Measurements from ENCODE around the gene DCP1B. TPM values are rescaled to one million over a fixed set of nuclear protein-coding genes. Genes with fewer than 3 reads are reported as not detected.

DCP1B gene
- total RNA-seq, 2 experiments from 2014 or later, result 14.2 to 15.2 TPM

DNA sequence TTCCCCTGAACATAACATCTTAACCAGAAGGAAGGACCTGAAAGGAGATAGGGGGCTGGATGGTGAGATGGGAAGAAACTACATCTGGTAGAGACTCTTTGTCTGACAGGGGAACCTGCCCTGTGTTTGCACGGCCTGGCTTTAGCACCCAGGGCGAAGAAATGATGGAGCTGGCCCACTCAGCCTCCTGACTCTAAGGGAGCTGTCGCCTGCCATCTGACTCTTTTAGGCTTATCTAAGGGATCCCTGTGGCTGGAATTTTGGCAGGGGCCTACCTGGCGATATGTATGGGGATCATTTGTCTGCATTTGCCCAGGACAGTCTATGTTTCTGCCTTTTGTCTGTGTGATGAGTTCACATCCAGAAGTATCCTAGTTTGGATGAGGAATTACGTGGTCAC lies 70.2 kb downstream of the DCP1B start:
- Mint-ChIP-seq H3K27ac (no peak overlapping the region), H3K4me3 (no peak overlapping the region), H3K4me1 (no peaks in the 10 kb centered on the region), H3K27me3 (no peaks in the 10 kb centered on the region), H3K36me3 (no peaks in the 10 kb centered on the region), H3K9me3 (ENCODE audit: low read depth) (no peaks in the 10 kb centered on the region)
- DNase-seq (no peak), ATAC-seq (no peak)
- CTCF ChIA-PET, result no interaction called here

DNA sequence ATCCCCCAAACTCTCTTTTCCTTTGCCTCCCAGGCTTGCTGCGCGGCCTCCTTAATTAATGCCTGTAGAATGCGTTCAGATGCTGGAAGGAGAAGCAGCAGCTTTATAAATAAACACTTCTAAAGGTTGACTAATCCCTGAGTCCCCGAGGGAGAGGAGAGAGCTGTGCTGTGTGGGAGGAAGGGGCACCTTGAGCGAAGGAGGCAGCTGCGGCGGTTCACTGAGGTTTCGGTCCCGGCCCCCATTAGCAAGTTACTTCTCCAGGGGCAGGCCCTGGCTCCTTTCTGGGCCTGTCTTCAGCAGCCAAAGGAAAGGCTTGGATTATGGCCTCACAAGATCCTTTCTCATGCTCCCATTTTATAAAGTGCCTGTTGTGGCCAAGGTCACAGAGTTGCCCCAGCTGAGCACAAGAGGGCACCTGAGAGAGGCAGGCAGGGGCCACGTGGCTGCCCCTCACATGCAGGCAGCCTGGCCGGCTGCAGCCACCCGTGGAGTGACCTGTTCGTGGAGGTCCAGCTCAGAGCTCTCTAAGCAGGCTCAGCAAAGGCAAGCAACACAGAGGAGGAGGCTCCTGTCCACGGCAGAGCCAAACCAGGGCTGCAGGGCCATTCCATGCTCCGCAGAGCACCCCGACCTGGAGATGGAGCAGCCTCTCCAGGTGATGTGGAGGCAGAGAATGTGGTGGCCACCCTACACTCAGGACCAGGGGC lies 70.8 kb downstream of the DCP1B start:
- no peaks in the 10 kb centered on the region for H3K4me1 Mint-ChIP-seq
- ATAC-seq (no peak), DNase-seq (no peak)
- no peaks in the 10 kb centered on the region for H3K27me3 Mint-ChIP-seq
- no peaks in the 10 kb centered on the region for H3K36me3 Mint-ChIP-seq
- H3K9me3 Mint-ChIP-seq (ENCODE audit: low read depth), result no peaks in the 10 kb centered on the region
- no peak overlapping the region for H3K4me3 Mint-ChIP-seq
- CTCF ChIA-PET, result no interaction called here
- H3K27ac Mint-ChIP-seq, result no peak overlapping the region

DNA sequence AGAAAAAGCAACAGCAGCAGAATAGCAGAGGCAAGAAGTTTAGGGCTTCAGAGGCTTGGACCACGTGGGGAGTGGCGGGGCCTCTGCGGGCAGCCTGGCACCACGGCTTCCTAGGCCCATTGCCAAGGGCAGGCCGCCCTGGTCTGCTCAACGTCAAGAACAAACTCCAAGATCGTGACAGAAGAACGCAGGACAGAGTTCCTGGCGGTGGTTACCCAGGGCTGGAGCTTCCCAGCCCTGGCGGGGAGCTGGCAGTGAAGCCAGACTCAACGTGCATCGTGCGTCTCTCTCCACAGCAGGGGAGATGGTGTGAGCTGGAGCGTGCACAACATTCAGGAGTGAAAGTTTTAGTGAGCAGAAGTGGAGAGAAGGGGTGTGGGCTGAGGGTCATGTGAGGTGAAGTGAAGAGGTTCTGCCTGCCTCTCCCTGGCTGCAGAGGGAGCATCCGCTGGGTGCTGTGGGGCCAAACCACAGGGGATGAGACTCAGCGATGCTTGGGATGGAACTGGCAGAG lies 71.9 kb downstream of the DCP1B start:
- no peak for DNase-seq
- H3K4me3 Mint-ChIP-seq, result no peak overlapping the region
- H3K27ac Mint-ChIP-seq, result no peak overlapping the region
- no peaks in the 10 kb centered on the region for H3K4me1 Mint-ChIP-seq
- ATAC-seq, result no peak
- no peaks in the 10 kb centered on the region for H3K9me3 Mint-ChIP-seq (ENCODE audit: low read depth)
- CTCF ChIA-PET, result no interaction called here
- no peaks in the 10 kb centered on the region for H3K27me3 Mint-ChIP-seq
- H3K36me3 Mint-ChIP-seq, result no peaks in the 10 kb centered on the region

DNA sequence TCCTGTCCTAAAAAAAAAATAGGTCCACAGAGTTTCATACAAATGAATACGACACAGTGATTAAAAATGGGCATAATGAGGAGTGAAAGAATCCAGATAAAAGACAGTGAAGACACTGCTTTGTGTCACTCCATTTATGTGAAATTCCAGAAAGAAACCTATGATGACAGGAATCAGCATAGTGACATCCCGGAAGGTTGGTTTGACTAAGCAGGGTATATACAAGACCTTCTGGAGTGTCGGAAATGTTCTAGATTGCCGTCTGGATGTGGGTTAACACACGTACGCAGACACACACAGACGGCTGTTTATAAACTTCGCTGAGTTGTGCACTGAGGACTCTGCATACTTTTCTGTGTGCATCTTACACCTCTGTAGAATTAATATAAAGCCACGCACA lies 72.6 kb downstream of the DCP1B start:
- H3K27ac Mint-ChIP-seq, result no peak overlapping the region
- H3K4me1 Mint-ChIP-seq, result no peaks in the 10 kb centered on the region
- H3K27me3 Mint-ChIP-seq, result no peaks in the 10 kb centered on the region
- CTCF ChIA-PET, result interaction anchor here (0.9 to 3.0 kb wide), 2 partner anchors 8 to 135 kb away, joined by 3 to 16 read pairs; no protein-coding TSS in a partner anchor
- no peak for ATAC-seq
- no peak for DNase-seq
- H3K4me3 Mint-ChIP-seq, result no peak overlapping the region
- no peaks in the 10 kb centered on the region for H3K36me3 Mint-ChIP-seq
- H3K9me3 Mint-ChIP-seq (ENCODE audit: low read depth), result no peaks in the 10 kb centered on the region

DNA sequence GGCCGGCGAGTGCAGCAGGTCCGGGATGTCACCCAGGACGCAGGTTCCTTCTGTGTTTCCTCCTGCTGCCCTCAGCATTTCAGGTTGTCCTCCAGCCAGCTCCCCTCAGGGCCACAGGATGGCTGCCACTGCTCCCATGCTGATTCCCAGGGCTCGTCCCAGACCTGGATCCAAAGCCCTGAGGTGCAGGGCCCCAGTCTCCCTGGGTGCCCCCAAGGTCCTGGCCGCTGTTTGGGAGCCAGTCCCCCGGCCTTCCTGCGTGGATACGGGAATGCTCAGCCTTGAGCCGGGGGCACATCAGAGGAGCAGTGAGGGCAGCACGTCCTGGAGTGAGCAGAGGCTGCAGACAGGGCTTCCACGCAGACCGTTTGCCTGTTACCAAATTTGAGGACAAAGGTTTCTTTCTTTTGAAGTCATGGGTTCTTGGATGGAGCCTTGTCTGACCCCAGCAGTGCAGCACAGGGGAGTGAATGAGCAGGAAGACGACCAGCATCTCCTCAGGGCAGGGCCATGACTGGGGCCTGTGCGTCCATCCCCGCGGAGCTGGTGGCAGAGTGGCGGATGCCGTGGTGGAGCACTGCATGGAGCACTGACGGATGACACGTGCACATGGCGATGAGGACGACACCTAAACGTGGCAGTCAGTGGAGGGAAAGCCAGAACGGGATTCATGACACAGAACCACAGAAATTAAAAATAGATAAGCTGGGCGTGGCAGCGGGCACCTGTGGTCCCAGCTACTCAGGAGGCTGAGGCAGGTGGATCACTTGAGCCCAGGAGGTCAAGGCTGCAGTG lies 73.3 kb downstream of the DCP1B start:
- CTCF ChIA-PET, result interaction anchor here (0.9 to 3.0 kb wide), 2 partner anchors 9 to 135 kb away, joined by 3 to 16 read pairs; no protein-coding TSS in a partner anchor
- Mint-ChIP-seq H3K27me3 (no peaks in the 10 kb centered on the region), H3K27ac (no peak overlapping the region), H3K4me1 (no peaks in the 10 kb centered on the region), H3K36me3 (no peaks in the 10 kb centered on the region), H3K4me3 (no peak overlapping the region), H3K9me3 (ENCODE audit: low read depth) (no peaks in the 10 kb centered on the region)
- no peak for ATAC-seq
- DNase-seq, result no peak

DNA sequence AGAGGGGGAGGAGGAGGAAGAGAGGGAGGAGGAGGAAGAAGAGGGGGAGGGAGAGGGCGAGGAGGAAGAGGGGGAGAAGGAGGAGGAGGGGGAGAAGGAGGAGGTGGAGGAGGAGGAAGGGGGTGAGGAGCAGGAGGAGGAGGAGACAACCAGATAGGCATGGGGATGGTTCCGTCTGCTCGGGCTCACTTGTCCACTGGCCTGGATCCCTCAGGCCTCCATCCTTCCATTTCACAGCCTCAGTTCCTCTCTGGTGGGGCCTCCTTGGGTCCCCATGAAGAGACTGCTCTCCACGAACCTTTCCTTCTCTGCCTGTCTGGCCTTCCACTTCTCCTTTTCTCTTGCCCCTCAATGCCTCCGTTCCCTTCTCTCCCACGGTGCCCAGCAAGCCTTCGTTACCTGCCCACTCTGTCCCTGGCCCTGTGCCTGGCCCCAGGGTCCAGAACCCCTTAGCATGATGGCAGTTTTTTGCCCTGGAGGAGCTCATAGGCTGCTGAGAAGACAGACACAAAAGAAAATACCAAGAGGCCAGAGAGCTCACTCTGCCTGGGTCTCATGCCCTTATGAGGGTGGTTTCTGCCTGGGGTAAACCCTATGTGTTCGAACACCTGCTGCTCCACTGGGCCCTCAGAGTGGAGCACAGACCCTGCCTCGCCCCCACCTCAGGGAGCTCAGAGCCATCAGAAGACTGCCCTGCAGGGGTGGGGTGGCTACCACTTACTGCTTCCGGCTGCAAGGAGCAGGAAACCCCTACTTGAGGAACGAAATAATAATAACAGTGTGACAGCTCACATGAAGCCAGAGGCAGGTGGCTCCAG lies 74.1 kb downstream of the DCP1B start:
- Mint-ChIP-seq H3K27ac (no peak overlapping the region), H3K9me3 (ENCODE audit: low read depth) (no peaks in the 10 kb centered on the region), H3K4me1 (no peaks in the 10 kb centered on the region), H3K36me3 (no peaks in the 10 kb centered on the region), H3K27me3 (no peaks in the 10 kb centered on the region), H3K4me3 (no peak overlapping the region)
- no peak for ATAC-seq
- no peak for DNase-seq
- CTCF ChIA-PET, result interaction anchor here (3.0 kb wide), 1 partner anchor 10 kb away, joined by 16 read pairs; no protein-coding TSS in a partner anchor

DNA sequence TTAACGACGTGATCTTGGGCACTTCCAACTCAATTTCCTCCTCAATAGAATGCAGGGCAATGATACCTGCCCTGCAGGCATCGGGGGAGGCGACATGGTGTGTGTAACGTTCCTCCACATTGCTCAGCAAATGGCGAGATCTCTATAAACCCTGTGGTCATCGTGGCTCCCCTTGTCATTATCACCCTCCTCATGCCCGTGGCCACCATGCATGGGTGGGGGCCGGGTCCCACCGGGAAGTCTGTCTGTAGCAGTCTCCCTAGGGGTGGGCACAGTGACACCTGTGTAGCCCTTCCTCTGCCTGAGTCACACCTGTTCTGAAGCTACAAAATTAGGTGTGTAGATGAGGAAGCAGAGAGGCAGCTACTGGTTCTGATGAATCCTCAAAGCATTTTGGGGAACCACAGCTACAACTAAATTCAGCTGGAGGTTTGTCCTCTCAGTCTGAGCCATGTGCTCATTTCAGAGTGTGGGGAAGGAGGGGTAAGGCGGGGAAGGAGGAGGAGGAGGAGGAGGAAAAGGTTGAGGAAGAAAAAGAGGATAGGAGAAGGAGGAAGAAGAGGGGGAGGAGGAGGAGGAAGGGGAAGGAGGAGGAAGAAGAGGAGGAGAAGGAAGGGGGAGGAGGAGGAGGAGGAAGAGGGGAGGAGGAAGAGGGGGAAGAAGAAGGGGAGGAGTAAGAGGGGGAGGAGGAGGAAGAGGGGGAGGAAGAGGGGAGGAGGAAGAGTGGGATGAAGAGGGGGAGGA lies 74.8 kb downstream of the DCP1B start:
- Mint-ChIP-seq H3K9me3 (ENCODE audit: low read depth) (no peaks in the 10 kb centered on the region), H3K27me3 (no peaks in the 10 kb centered on the region), H3K4me1 (peaks cover 6% of the 10 kb centered on the region), H3K27ac (no peak overlapping the region), H3K4me3 (no peak overlapping the region), H3K36me3 (no peaks in the 10 kb centered on the region)
- CTCF ChIA-PET, result interaction anchor here (3.0 kb wide), 1 partner anchor 11 kb away, joined by 16 read pairs; no protein-coding TSS in a partner anchor
- DNase-seq, result no peak
- no peak for ATAC-seq

DNA sequence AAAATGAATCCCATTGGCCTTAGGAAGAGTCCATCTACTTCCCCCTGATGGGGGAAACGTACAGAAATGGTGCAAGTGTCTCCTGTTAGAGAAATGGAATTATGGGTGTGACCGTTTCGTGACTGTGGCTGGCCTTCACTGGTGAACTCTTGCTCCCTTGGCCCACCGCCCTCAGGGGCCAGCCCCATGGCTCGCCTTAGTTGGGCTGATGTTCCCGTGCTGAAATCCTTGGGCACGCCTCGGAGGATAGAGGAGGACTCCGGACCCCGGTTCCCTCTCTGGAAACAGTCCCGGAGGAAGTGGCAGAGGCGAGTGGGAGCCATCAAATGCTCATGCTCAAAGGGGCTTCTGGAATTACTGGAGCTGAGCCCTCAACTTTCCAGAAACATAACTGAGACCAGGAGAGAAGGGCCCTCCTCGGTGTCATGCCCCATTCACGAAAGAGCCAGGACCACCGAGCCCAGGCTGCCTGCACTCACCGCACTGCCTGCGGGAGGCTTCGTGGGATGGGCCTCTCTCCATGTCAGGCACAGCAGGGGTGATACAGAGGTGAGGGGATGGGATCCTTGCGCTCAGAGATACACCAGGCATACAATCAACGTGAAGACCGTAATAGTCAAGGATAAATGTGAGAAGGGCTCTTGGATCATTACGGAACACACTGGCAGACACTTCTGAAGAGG lies 75.7 kb downstream of the DCP1B start:
- Mint-ChIP-seq H3K4me3 (no peak overlapping the region), H3K27me3 (no peaks in the 10 kb centered on the region), H3K4me1 (peaks cover 6% of the 10 kb centered on the region), H3K36me3 (no peaks in the 10 kb centered on the region), H3K27ac (no peak overlapping the region), H3K9me3 (ENCODE audit: low read depth) (no peaks in the 10 kb centered on the region)
- DNase-seq (peak; percentile 36), ATAC-seq (no peak)
- CTCF ChIA-PET, result interaction anchor here (3.0 kb wide), 1 partner anchor 11 kb away, joined by 16 read pairs; no protein-coding TSS in a partner anchor

DNA sequence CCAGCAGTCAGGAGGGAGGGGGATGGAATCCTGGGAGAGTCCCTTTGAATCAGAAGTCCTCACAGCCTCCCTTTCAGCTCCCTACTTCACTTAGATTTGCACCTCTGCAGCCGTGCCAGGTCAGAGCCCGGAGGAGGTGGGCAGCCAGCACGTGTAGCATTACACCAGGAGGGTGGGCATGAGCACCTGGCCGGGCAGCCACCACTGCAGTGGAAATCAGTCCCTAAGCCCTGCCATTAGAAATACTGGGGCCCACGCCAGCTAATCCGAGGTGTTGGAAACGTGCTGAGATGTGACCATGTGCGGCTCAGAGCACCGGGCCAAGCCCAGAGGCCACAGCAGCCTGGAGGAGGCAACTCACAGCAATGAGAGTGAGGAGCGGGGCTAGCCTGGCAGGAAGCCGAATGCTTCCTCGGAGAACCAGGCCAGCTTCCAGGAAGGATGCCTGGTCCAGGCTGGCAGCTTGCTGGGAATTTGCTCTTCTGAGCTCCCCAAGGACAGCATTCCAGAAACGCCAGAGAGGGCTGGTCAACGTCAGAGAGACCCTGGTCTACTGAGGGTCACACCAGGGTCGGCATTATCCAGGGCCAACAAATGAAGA lies 76.4 kb downstream of the DCP1B start:
- no peak overlapping the region for H3K4me3 Mint-ChIP-seq
- ATAC-seq, result no peak

GRCh38 chr12:1927051-1927680 lies 77.1 kb downstream of the DCP1B start:
- Mint-ChIP-seq H3K4me3 (no peak overlapping the region), H3K27me3 (no peaks in the 10 kb centered on the region), H3K4me1 (peaks cover 6% of the 10 kb centered on the region), H3K36me3 (no peaks in the 10 kb centered on the region), H3K27ac (no peak overlapping the region), H3K9me3 (ENCODE audit: low read depth) (no peaks in the 10 kb centered on the region)
- ATAC-seq (no peak), DNase-seq (no peak)
- CTCF ChIA-PET, result interaction anchor here (1.1 to 4.5 kb wide), 2 partner anchors 13 to 131 kb away, joined by 4 to 19 read pairs; no protein-coding TSS in a partner anchor

More for the DNA sequence above, 76.4 kb downstream of the DCP1B start:
- H3K9me3 Mint-ChIP-seq (ENCODE audit: low read depth), result no peaks in the 10 kb centered on the region
- no peaks in the 10 kb centered on the region for H3K27me3 Mint-ChIP-seq
- CTCF ChIA-PET, result interaction anchor here (4.5 kb wide), 1 partner anchor 12 kb away, joined by 19 read pairs; no protein-coding TSS in a partner anchor
- DNase-seq, result peak; percentile 31
- H3K4me1 Mint-ChIP-seq, result peaks cover 6% of the 10 kb centered on the region
- no peaks in the 10 kb centered on the region for H3K36me3 Mint-ChIP-seq
- H3K27ac Mint-ChIP-seq, result no peak overlapping the region

- no peaks in the 10 kb centered on the region for H3K9me3 Mint-ChIP-seq (ENCODE audit: low read depth)
- H3K27ac Mint-ChIP-seq, result no peak overlapping the region
- no peak for ATAC-seq
Measured at GRCh38 chr12:1926251-1926657, 78.0 kb downstream of the DCP1B start.

More at GRCh38 chr12:1926251-1926657, 78.0 kb downstream of the DCP1B start:
- Mint-ChIP-seq H3K36me3 (no peaks in the 10 kb centered on the region), H3K4me3 (no peak overlapping the region), H3K4me1 (peaks cover 6% of the 10 kb centered on the region), H3K27me3 (no peaks in the 10 kb centered on the region)
- peak; percentile 37 for DNase-seq
- CTCF ChIA-PET, result interaction anchor here (1.1 to 4.5 kb wide), 2 partner anchors 14 to 130 kb away, joined by 4 to 19 read pairs; no protein-coding TSS in a partner anchor

Measured in activated CD8-positive, alpha-beta memory T cell treated with anti-CD3 and anti-CD28 coated beads, Interleukin-2, amount 10 ng/mL, durations not matched to agents 7 days and 5 days (primary cell).